HG02981 (cell line): Measurements from ENCODE around the gene ZNF526.

Source experiments
- ATAC-seq: cut with Tn5 transposase; IDR thresholded peaks from one replicate; pipeline ENCODE4 v1.9.1; 2021; ENCODE audit warnings: mild to moderate bottlenecking, moderate library complexity; ENCODE audit not compliant: unreplicated experiment

Gene ZNF526

GRCh38 chr19:42219812-42220750 lies at the start of gene ZNF526:
ZNF526 (plus strand) TSS chr19:42220312; CDS start chr19:42224404, 4,092 bp downstream.
- ATAC-seq = peak; percentile 68

GRCh38 chr19:42170715-42171114 lies 49.4 kb upstream of the ZNF526 start:
- ATAC-seq = no peak

GRCh38 chr19:42172261-42172660 lies 47.9 kb upstream of the ZNF526 start:
- ATAC-seq = no peak

GRCh38 chr19:42173695-42174094 lies 46.4 kb upstream of the ZNF526 start:
- no peak for ATAC-seq

GRCh38 chr19:42174188-42174587 lies 45.9 kb upstream of the ZNF526 start:
- no peak for ATAC-seq

GRCh38 chr19:42174958-42175734 lies 45.0 kb upstream of the ZNF526 start:
- no peak for ATAC-seq

GRCh38 chr19:42175952-42176648 lies 44.0 kb upstream of the ZNF526 start:
- no peak for ATAC-seq

GRCh38 chr19:42176649-42176989 lies 43.5 kb upstream of the ZNF526 start:
- ATAC-seq = no peak

GRCh38 chr19:42176990-42177685 lies 43.0 kb upstream of the ZNF526 start:
- ATAC-seq = peak; percentile 53

- ATAC-seq = no peak
These were observed 42.5 kb upstream of the ZNF526 start for GRCh38 chr19:42177686-42178019.

- ATAC-seq = no peak
These were observed 41.1 kb upstream of the ZNF526 start for GRCh38 chr19:42178791-42179674.

GRCh38 chr19:42184401-42184861 lies 35.7 kb upstream of the ZNF526 start:
- no peak for ATAC-seq

- ATAC-seq = no peak
These were observed 34.8 kb upstream of the ZNF526 start for GRCh38 chr19:42185277-42185676.

- ATAC-seq = no peak
These were observed 31.4 kb upstream of the ZNF526 start for GRCh38 chr19:42188665-42189064.

- ATAC-seq = no peak
These were observed 31.0 kb upstream of the ZNF526 start for GRCh38 chr19:42189133-42189532.

- no peak for ATAC-seq
These were observed 28.8 kb upstream of the ZNF526 start for GRCh38 chr19:42191330-42191729.

- no peak for ATAC-seq
These were observed 28.3 kb upstream of the ZNF526 start for GRCh38 chr19:42191855-42192254.

GRCh38 chr19:42193294-42193693 lies 26.8 kb upstream of the ZNF526 start:
- no peak for ATAC-seq

GRCh38 chr19:42193706-42194105 lies 26.4 kb upstream of the ZNF526 start:
- no peak for ATAC-seq
